Hepatocyte (in vitro differentiated cells): ENCODE measurements around the gene MAP2K2.

Source experiments
- CTCF ChIP-seq: fragments of 200-600 bp; sonication (generic); IDR thresholded peaks from 2 replicates; pipeline ENCODE4 v1.5.1; 2016; ENCODE audit warnings: antibody characterized with exemption, mild to moderate bottlenecking; ENCODE audit not compliant: poor library complexity
- EZH2 ChIP-seq: fragments of 200-600 bp; sonication (generic); IDR thresholded peaks from 2 replicates; pipeline ENCODE4 v1.6.1; 2016; ENCODE audit warnings: antibody characterized with exemption, mild to moderate bottlenecking, borderline replicate concordance

GRCh38 chr19:4044990-4045465 lies 78.9 kb downstream of the MAP2K2 start:
- TF ChIP-seq CTCF (no peak), EZH2 (no peak)
